PC-9 (cell line): ENCODE results near the gene CLIC5. TPM values are rescaled to one million over a fixed set of nuclear protein-coding genes. Genes with fewer than 3 reads are reported as not detected.

Experiments
- BruUV-seq: library from RNA; stranded (reverse); fragments of 400-500 nt; replicated peaks from 2 replicates; lab custom pipeline; 2021; lab: Mats Ljungman, UMichigan
- CTCF ChIA-PET: fragments of 300-600 bp; sonication (Branson Sonifier 250); formaldehyde crosslinking; loops from one replicate; lab custom pipeline; 2022; ENCODE audit warnings: antibody characterized with exemption; lab: Charles Lee
- POLR2A ChIA-PET: fragments of 300-600 bp; sonication (Branson Sonifier 250); formaldehyde crosslinking; loops from one replicate; lab custom pipeline; 2022; ENCODE audit warnings: antibody characterized with exemption; ENCODE audit not compliant: unreplicated experiment; lab: Charles Lee
- DNase-seq, 2 experiments: peaks; one replicate each; pipeline versions ENCODE4 v3.0.0 to v3.0.0-alpha.2; 2015 to 2022; ENCODE audit warnings: mixed read lengths in 1 of 2
- H2AFZ ChIP-seq: fragments of 200-600 bp; sonication (generic); 2 replicates; pipeline ENCODE4 v1.8.1; 2017; ENCODE audit warnings: antibody characterized with exemption
- H3F3A ChIP-seq: fragments of 200-600 bp; sonication (generic); 2 replicates; pipeline ENCODE4 v1.8.1; 2017; ENCODE audit warnings: antibody characterized with exemption, mild to moderate bottlenecking, low read depth; ENCODE audit not compliant: insufficient read depth
- H3K27ac ChIP-seq: fragments of 200-600 bp; sonication (generic); 2 replicates; pipeline ENCODE4 v1.6.1; 2016; ENCODE audit warnings: mixed run types
- H3K27me3 ChIP-seq: fragments of 200-600 bp; sonication (generic); 2 replicates; pipeline ENCODE4 v1.6.1; 2016; ENCODE audit warnings: low read depth, mixed run types; ENCODE audit not compliant: insufficient read depth
- H3K36me3 ChIP-seq: fragments of 200-600 bp; sonication (generic); 2 replicates; pipeline ENCODE4 v1.6.1; 2016; ENCODE audit warnings: low read depth, mixed run types
- H3K4me1 ChIP-seq: fragments of 200-600 bp; sonication (generic); replicated peaks from 2 replicates; pipeline ENCODE4 v1.6.1; 2016; ENCODE audit warnings: mixed run types; ENCODE audit not compliant: insufficient read depth
- H3K4me2 ChIP-seq: fragments of 200-600 bp; sonication (generic); 2 replicates; pipeline ENCODE4 v1.6.1; 2017; ENCODE audit warnings: mixed run types
- H3K4me3 ChIP-seq: fragments of 200-600 bp; sonication (generic); 2 replicates; pipeline ENCODE4 v1.6.1; 2016; ENCODE audit warnings: mixed run types
- H3K79me2 ChIP-seq: fragments of 200-600 bp; sonication (generic); 2 replicates; pipeline ENCODE4 v1.6.1; 2017; ENCODE audit warnings: low read depth, mixed run types
- H3K9me2 ChIP-seq: fragments of 200-600 bp; sonication (generic); 2 replicates; pipeline ENCODE4 v1.8.1; 2017; ENCODE audit warnings: mild to moderate bottlenecking; ENCODE audit not compliant: insufficient read depth
- H3K9me3 ChIP-seq: fragments of 200-600 bp; sonication (generic); 2 replicates; pipeline ENCODE4 v1.8.1; 2016; ENCODE audit warnings: low read depth; ENCODE audit not compliant: insufficient read depth
- H4K20me1 ChIP-seq: fragments of 200-600 bp; sonication (generic); 2 replicates; pipeline ENCODE4 v1.8.1; 2017; ENCODE audit not compliant: insufficient read depth
- CTCF ChIP-seq: fragments of 200-600 bp; sonication (generic); conservative IDR thresholded peaks from 2 replicates; pipeline ENCODE4 v1.6.1; 2017; ENCODE audit warnings: mixed run types, antibody characterized with exemption, mild to moderate bottlenecking, moderate library complexity
- EZH2 ChIP-seq: fragments of 200-600 bp; sonication (generic); IDR thresholded peaks from 2 replicates; pipeline ENCODE4 v1.8.0; 2017; ENCODE audit warnings: antibody characterized with exemption, low read depth
- intact Hi-C: fragments of 100-400 bp; cut with micrococcal nuclease; formaldehyde crosslinking; loops from one replicate; pipeline ENCODE4 v1.10.0; 2022; ENCODE audit not compliant: unreplicated experiment
- total RNA-seq: library from RNA; stranded (reverse); gene quantifications from 2 replicates; pipeline ENCODE4 v1.2.3, GENCODE V29; 2021

The CLIC5 gene
- total RNA-seq, 1 experiment from 2014 or later: 2.0 TPM

- Histone ChIP-seq H3K79me2 (no peaks in the 10 kb centered on the region), H3K27me3 (no peaks in the 10 kb centered on the region), H3K4me2 (no peak overlapping the region), H3K9me2 (no peaks in the 10 kb centered on the region), H4K20me1 (no peaks in the 10 kb centered on the region), H3K9me3 (no peaks in the 10 kb centered on the region), H3K27ac (no peak overlapping the region), H3F3A (no peaks in the 10 kb centered on the region), H3K36me3 (no peaks in the 10 kb centered on the region), H3K4me3 (no peak overlapping the region), H3K4me1 (no peaks in the 10 kb centered on the region), H2AFZ (no peak overlapping the region)
- ChIA-PET CTCF (no interaction called here), POLR2A (no interaction called here)
- no TSS peak for BruUV-seq
- intact Hi-C loops: no loop called here
- TF ChIP-seq EZH2 (no peak), CTCF (no peak)
- DNase-seq: no peak
These were observed 157.8 kb downstream of the CLIC5 start for GRCh38 chr6:45857827-45858226.

GRCh38 chr6:45855642-45856394 is 159.8 kb downstream of the CLIC5 start:
- CTCF ChIA-PET: no interaction called here
- intact Hi-C loops: no loop called here
- no TSS peak for BruUV-seq
- no peak overlapping the region for H3K4me3 ChIP-seq
- H3K9me3 ChIP-seq: no peaks in the 10 kb centered on the region
- H3K4me2 ChIP-seq: no peak overlapping the region
- POLR2A ChIA-PET: no interaction called here
- H3K27ac ChIP-seq: no peak overlapping the region
- H3K4me1 ChIP-seq: no peaks in the 10 kb centered on the region
- TF ChIP-seq CTCF (no peak), EZH2 (no peak)
- H2AFZ ChIP-seq: no peak overlapping the region
- H3K9me2 ChIP-seq: no peaks in the 10 kb centered on the region
- no peaks in the 10 kb centered on the region for H4K20me1 ChIP-seq
- no peaks in the 10 kb centered on the region for H3F3A ChIP-seq
- no peaks in the 10 kb centered on the region for H3K36me3 ChIP-seq
- no peaks in the 10 kb centered on the region for H3K79me2 ChIP-seq
- no peaks in the 10 kb centered on the region for H3K27me3 ChIP-seq
- DNase-seq: no peak

GRCh38 chr6:45854149-45854742 is 161.4 kb downstream of the CLIC5 start:
- POLR2A ChIA-PET: no interaction called here
- TF ChIP-seq EZH2: no peak
- no peak for TF ChIP-seq CTCF

More at GRCh38 chr6:45854149-45854742, 161.4 kb downstream of the CLIC5 start:
- DNase-seq: no peak
- H3K27ac ChIP-seq: no peak overlapping the region
- intact Hi-C loops: no loop called here
- no peak overlapping the region for H3K4me2 ChIP-seq
- H3K9me2 ChIP-seq: no peaks in the 10 kb centered on the region
- CTCF ChIA-PET: no interaction called here
- no peaks in the 10 kb centered on the region for H3K27me3 ChIP-seq
- no peak overlapping the region for H3K4me3 ChIP-seq
- H3K4me1 ChIP-seq: no peaks in the 10 kb centered on the region
- no peaks in the 10 kb centered on the region for H3K36me3 ChIP-seq
- no peaks in the 10 kb centered on the region for H3K9me3 ChIP-seq
- no peaks in the 10 kb centered on the region for H4K20me1 ChIP-seq
- H3K79me2 ChIP-seq: no peaks in the 10 kb centered on the region
- no TSS peak for BruUV-seq
- no peaks in the 10 kb centered on the region for H3F3A ChIP-seq
- no peak overlapping the region for H2AFZ ChIP-seq
